GM19328 (cell line): ENCODE measurements around the gene VPREB3.
A peak's percentile ranks its signal among the peaks of the same experiment; 100 is the strongest.

ENCODE experiments used
- ATAC-seq: cut with Tn5 transposase; IDR thresholded peaks from one replicate; pipeline ENCODE4 v1.9.1; 2021; ENCODE audit warnings: mild to moderate bottlenecking, moderate library complexity; ENCODE audit not compliant: unreplicated experiment

VPREB3 gene

DNA sequence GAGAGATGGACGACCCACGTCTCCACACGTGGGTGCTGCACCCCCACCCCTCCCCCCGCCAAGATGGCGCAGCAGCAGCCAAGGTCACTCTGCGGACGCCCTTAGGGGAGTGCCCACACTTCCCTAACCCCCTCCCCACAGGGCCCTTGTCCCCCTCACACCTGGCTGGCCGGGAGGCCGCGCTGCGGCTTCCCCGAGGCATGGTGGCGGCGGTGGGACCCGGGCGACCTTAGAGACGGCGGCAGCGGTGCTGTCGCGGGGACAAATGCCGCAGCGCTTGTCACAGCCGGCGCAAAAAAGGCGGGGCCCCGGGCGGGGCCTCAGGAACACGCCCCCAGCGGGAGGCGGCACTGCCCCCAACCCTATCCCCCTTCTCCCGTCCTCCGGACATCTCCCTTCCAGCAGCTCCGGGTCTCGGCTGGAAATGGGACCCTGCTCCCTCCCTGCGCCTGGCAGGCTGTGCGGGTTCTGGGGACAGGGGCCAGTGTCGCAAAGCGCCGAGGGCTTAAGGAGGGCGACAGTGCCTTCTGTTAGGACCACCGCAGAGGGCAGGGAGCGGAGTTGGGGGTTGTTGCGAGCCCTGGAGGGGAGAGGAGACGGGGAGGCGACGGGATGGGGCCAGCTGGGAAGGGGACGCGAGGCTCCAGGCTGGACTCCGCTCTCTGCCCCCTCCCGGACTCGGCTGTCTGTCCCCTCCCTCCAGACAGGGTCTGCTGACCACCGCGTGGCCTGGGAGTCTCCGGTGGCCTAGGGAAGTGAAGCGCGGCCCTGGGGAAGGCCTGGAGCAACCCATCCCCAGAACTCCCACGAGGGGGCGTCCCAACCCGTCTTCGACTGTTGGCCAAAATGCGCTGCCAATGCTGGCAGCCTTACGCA lies 13.7 kb upstream of the VPREB3 start, which contains the start of gene CHCHD10:
TSS of gene CHCHD10 (minus strand) at position 300 of the 876 bp plus-strand sequence. CDS start at position 202, 98 bp downstream.
- peak; percentile 50 for ATAC-seq

DNA sequence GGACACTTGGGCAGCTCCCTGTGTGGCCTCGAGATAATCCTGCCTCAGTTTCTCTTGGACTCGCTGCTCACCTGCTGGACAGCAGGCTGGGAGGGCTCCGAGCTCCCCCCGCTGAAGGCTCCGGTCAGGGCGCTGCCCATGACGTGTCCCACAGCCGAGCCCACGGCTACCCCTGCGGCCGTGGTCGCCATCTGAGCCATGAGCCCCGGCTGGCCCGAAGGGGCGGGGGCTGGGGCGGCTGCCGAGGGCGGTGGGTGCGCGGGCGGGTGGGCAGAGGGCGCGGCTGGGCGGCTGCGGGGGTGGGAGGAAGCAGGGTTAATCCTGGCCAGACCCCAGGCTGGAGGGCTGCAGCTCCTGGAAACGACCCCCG lies 13.1 kb upstream of the VPREB3 start:
- ATAC-seq = no peak

DNA sequence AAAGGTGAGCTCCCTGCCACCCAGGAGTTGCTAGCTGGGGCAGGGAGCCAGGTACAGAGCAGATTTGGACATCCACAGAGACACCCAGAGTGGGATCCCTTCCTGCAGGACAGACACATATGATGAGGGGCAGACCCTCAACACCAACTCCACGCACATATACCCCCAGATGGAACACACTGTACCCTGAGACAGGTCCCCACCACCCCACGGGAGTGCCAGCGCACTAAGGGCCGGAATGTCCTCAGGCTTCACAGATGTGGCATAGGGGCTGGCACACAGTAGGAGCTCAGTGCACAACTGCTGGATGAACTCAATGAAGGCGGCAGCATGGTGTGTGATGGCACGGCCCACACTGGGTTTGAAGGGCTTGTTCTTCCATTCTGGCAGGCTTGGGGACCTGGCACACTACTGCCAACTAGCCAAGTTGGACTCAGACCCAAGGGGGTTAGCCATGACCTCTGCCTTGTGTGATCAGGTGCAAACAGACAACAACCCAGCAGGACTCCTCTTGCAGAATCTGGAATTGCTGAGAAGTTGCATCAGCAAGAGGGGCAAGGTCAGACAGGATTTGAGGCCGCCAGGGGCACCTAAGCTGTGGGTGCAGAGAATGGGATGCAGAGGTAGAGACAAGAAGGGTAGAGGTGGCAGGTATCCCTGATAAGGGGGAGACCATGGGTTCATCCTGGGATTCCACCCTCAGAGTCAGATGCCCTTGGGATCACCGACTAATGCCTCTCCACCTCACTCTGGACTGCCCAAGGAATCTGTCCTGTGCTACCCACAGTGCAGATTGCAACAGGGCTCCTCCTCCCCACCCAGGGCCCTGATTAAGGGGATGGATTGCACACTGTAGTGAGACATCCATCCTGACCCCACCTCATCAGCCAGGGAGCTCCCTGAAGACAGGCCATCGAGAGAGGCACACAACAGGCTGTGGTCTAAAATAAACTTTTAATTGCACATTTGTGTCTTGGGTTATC lies 11.0 kb upstream of the VPREB3 start:
- no peak for ATAC-seq

DNA sequence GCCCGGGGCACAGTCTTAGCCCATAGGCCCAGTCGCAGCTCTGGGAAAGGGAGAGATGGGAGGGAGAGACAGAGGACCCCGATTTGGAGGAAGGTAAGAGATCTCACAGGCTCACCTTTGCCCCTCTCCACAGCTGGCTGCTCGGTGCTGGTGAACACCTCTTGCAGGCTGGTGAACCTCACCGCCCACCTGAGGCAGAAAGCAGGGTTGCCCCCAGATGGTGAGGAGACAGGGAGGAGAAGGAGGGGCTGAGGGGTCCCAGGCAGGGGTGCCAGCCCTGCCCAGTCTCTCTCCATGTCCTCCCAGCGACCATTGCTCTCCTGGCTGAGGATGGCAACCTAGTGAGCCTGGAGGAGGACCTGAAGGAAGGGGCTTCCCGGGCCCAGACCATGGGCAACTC lies 9.7 kb upstream of the VPREB3 start:
- ATAC-seq = no peak

DNA sequence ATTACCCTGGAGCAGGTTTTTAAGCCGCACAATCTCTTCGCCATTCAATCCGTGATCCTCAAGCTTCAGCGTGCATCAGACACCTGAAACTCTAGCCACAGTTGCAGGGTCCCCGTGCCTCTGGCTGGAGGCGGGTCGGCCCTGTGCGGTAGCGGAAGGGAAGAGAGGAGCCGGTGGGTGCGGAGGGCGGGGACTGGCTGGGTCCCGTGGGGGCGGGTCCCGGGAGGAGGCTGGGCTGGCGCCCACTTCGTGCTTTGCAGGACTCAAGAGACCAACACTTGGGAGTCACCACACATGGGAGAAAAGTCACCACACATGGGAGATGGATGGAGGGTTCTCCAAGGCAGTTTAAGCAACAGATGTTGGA lies 9.3 kb upstream of the VPREB3 start:
- ATAC-seq = no peak

DNA sequence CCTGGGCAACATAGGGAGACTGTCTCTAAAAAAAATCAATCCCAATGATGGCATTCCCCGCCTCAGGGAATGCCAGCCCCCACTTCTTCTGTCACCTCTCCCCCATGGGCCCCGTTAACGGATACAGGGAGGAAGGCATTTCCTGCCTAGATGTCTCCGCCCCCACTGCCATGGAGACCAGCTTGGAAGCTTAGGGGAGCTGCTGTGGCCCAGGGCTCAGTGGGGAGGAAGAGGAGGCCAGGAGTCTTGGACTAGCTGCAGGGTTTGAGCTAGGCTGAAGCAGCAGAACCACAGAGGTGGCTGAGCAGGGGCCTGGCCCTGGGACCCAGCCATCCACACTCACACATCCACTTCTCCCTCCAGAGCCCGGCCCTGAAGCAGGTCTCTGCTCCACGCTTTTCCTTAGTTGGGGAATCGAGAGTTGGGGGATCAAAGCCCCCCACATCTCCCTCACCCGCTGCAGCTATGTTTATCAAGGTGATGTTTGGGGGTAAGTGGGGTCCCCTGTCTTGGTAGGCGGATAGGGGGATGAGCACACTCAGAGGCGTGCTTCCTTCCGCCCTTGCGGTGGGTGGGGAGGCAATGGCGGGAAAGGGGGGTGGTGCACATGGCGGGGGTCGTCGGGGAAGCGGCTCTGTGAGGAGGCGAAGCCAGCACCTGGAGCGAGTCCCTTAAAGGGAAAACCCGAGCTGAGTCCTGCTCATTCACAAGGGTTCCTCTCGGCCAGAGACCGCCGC lies 8.8 kb upstream of the VPREB3 start, which contains the start of gene C22orf15:
TSS of gene C22orf15 (plus strand) at position 149 of the 737 bp plus-strand sequence. CDS start at position 466, 317 bp downstream.
- no peak for ATAC-seq

DNA sequence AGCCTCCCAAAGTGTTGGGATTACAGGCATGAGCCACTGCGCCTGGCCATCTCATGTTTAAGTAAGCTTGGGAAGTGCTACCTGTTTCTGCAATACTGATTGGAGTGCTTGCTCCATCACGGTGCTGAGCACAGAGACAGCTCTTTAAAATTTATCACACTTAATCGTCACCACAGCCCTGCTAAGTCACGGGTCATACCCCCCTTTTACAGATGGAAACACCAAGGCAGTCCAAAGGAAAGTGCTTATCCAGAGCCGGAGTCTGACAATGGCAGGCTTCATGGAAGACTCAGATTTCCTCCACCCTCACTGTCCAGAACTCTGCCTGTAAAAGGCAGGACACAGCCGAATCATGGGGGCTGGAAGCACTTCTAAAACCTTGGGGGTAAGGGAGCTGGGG lies 5.8 kb upstream of the VPREB3 start:
- no peak for ATAC-seq

DNA sequence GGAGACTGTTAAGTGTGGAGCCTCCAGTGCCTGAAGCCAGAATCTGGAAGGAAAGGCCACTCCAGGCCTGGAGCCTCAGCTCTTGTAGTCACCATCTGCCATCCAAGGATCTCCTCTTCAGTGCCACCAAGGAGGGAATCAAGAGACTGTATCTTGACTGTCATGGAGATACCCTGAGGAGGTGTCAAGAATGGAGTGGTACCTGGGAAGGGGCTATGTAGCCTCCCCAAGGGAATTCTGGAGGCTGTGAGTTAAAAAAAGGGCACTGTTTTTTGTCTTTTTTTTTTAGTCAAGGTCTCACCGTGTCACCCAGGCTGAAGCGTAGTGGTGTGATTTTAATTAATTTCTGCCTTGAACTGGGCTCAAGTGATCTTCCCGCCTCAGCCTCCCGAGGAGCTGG lies 5.3 kb upstream of the VPREB3 start:
- ATAC-seq = no peak

DNA sequence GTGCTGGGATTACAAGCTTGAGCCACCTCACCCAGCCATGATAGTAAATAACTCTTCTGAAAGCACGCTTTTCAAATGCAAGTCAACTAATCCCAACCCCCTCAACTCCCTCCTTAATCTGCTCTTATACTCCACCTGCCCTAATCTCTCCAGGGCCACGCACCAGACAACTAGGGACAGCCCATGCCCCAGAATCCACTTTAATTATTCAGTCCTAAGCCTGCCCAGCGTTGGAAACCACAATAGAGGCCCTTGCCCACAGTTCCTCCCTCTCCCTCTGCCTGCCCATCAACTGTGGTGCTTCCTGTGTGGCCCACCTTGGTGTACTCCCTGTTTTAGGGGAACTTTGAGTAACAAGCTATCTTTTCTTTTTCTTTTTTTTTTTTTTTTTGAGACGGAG lies 2.7 kb upstream of the VPREB3 start:
- ATAC-seq = no peak

DNA sequence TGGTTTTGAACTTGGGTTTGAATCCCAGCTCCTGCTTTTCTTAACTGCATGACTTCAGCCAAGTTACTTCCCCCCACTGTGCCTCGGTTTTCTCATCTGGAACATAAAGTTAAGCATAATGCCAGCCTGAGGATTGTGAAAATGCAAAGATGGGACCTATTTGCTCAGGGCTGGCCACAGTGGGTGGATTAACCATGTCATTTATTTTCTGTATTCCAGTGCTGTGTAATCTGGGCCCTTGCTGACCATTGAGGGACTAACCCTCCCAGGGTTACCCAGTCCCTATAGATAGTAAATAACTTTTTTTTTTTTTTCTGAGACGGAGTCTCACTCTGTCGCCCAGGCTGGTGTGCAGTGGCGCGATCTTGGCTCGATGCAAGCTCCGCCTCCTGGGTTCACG lies 1.5 kb upstream of the VPREB3 start:
- no peak for ATAC-seq

DNA sequence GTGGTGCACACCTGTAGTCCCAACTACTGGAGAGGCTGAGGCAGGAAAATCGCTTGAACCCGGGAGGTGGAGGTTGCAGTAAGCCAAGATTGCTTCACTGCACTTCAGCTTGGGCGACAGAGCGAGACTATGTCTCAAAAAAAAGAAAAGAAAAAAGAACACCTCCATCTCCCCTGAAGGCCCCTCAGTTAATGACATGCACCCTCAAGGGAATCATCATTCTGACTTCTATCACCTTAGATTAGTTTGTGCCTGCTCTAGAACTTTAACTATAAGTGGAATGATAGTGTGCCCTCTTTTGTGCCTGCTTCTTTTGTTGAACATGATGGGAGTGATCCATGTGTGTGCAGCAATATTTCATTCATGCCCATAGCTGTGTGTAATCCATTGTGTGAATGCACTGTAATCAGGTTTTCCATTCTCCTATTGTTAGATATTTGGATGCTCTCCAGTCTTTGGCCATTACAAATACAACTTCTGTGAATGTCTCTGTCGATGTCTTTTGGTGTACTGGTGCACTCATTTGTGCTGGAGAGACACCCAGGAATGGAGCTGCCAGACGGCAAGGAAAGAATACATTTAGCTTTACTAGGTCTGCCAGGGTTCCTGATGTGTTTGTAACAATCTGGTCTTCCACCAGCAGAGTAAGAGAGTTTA lies 883 bp upstream of the VPREB3 start:
- ATAC-seq = no peak

DNA sequence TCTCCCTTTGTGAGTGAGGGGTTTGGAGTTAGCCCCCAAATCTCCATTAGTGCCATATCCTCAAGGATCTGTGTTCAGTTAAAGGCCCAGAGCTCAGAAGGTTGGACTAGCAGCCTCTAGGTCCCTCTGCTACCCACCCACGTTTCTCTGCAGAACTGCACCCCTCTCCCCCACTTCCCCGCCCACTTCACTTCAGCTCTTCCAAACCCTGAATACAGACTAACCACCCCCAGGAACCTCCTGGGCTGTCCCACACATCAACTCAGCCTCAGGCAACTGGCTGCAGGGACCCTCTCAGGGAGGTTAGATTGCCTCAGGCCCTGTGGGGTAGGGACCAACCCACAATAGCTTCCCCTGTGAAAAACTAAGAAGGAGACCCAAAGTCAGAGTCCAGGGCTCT lies 840 bp downstream of the VPREB3 start:
- no peak for ATAC-seq

DNA sequence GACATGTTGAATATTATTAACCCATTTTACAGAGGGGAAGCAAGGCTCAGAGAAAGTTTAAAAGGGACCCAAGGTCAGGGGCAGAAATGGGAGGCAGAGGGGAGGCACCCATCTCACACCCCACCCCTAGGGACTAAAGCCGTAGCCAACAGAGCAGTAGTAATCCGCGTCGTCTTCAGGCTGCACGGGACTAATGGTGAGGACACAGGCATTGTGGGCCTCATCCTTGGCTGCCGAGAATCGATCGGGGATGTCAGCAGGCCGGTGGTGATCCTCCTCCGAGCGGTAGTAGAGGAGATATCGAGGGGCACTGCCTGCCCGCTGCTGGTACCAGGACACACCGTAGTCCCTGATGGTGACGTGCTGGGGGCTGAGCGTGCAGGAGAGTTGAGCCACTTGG lies 1.5 kb downstream of the VPREB3 start:
- ATAC-seq = no peak

DNA sequence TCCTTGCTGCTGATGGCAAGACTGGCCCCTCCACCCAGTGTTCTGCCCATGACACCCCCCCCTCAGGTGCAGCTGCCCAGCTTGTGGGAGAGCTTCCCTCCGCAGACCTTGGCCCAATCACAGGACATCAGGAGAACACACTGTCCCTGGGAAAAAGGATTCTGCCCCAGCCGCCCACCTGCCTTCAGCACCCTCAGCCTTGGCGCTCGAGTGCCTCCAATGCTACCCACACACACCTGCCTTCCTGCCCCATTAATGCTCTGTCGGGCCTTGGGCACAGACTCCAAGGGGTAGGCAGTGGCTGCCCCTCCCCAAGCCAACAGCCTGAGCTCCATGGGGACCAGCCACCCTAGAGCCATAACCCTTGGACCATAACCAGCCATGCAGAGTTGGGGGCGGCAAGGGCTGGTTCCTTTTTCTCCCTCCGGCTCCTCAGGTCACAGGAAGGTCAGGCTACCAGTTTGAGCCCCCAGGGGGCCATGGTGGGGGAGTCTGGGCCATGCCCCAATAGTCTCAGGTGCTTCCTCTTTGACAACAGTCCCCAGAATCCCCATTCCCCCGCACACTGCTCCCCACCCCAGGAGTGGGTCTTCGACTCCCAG lies 2.0 kb downstream of the VPREB3 start:
- ATAC-seq = no peak

DNA sequence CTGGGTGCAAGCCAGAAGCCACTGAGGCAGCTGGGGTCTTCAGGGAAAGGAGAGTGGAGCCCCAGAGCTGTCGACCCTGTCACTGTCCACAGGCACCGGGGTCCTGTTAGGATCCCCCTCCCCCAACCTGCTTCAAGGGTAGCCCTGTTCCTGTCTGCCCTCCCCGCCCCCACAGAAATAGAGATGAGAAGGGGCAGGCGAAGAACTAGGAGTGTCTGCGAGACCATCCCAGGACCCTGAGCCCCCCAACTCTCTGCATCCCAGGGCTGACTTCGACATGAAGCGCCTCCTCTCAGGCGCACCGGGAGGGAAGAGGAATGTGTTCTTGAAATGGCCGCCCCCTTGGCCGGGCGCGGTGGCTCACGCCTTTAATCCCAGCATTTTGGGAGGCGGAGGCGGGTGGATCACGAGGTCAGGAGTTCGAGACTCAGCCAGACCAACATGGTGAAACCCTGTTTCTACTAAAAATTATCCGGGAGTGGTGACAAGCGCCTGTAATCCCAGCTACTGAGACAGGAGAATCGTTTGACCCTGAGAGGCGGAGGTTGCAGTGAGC lies 2.7 kb downstream of the VPREB3 start:
- peak; percentile 18 for ATAC-seq

DNA sequence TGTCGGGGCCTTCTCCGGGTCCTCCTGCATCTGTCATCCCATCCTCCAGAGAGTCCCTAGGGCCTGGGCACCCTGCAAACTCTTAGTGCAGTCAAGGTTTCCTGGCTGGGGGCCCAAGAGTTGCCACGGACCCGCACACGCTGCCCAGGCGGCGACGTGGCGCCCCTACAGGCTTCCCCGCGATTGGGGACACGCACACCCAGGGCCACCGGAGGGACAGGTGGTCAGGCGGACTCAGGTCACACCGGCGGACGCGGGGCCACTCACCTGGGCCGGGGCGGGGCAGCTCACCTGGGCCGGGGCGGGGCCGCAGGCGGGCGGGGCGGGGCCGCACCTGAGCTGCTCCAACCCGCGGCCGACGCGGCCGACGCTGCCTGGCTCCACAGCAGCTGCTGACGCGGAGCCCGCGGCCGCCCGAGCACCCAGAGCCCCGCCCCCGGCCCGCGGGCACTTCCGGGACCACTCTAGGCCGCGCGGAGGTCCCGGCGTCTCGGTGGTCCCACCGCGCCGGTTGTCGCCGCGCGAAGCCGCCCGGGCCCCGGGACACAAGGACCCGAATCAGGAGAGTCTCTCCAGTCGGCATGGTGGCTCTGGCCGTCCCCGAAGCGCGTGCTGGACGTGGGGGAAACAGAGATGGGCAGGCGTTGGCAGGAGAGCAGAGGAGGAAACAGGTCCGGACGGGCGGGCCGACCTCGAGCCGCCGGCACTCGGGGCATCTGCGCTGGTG lies 3.3 kb downstream of the VPREB3 start, which contains the start of gene ZNF70:
TSS of gene ZNF70 (minus strand) at position 399 of the 727 bp plus-strand sequence. CDS start 5,972 bp downstream, outside the sequence.
- ATAC-seq = peak; percentile 71

DNA sequence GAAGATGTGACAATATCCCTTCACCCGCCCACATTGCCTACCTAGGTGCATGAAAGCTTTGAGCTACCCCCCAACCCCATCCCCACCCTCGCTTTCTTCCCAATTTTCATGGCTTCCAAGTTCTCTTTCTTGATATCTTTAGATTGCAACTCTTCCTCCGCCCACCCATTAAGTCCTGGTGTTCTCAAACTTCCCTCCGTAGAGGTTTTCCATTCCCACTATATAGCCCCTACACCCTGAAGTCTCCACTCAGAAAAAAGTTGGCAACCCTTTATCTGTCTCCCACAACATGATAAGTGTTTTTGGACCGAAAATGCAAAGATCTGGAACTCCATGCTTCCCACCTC lies 3.9 kb downstream of the VPREB3 start:
- no peak for ATAC-seq

DNA sequence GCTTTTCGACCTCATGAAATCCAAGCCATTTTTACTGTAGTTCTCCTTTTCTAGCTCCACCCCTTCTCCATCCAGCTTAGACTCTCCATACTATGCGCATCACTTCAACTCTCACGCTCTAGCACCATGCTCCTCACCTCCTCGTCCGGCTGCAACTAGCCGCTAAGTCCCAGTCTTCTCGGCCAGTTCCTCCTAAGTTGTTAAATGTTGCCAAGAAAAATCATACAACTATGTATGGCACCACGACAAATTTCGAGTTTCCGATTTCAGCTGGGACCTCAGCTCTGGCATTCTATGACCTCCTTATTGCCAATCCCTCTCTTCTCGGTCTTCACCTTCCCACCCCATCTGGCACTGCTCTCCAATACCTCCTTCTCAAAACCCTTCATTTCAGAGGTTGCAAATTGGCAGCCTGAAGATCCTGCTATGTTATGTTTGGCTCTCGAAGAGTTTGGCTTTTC lies 4.4 kb downstream of the VPREB3 start:
- ATAC-seq = no peak

DNA sequence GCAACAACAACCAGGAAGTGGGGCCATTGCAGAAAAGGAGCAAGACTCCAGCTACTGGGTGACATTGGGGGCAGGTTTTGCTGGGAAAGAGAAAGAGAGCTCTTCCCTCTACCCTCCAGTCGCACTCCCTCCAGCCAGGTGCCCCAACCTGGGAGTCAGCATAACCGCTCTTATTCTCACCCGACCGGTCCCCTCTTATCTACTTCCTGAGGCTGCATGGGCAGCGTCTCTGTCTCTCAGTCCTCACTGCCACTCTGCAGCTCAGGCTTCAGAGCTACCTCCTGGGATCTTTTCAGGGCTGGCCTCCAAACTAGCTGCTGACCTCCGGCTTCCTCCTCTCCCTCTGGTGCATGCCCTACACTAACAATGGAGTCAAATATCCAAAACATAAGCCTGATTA lies 8.4 kb downstream of the VPREB3 start:
- ATAC-seq = no peak
